ENCODE data around the gene EFNA3. TPM values are rescaled to one million over a fixed set of nuclear protein-coding genes. Genes with fewer than 3 reads are reported as not detected.

The EFNA3 gene
- total and polyA plus RNA-seq, 2 experiments from 2014 or later, result 10.3 to 13.6 TPM

DNA sequence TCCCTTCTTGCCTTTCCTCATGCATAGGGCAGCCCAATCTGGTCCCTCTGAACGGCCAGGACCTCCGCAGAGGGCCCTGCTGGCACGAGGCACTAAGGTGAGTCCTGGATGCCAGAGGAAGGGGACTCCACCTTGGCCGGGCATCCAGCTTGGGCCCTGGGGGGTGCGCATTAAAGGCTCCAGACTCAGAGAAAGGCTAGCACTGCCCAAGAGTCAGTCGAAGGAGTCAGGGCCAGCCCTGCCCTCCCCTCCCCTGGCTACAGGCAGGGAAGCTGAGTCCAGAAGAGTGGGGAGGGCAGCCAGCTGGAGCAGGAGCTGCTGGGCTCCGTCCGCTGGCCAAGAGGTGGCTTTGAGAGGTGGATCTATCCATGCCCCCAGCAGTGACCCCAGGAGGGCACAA, 17.9 kb upstream of the EFNA3 start:
- Histone ChIP-seq H3K79me2 (replicated peaks; ENCODE audit: insufficient read depth) (peaks cover 14% of the 10 kb centered on the region), H3K27me3 (ENCODE audit: insufficient read depth) (peaks cover 6% of the 10 kb centered on the region; the same call in 1 of the 2 replicates), H3K4me1 (ENCODE audit: insufficient read depth) (peaks cover 16% of the 10 kb centered on the region), H3K4me2 (no peak overlapping the region), H3K4me3 (no peak overlapping the region), H4K20me1 (replicated peaks; ENCODE audit: insufficient read depth) (peaks cover 12% of the 10 kb centered on the region), H3F3A (replicated peaks; ENCODE audit: low read depth) (peaks cover 16% of the 10 kb centered on the region), H2AFZ (no peak overlapping the region), H3K9me2 (ENCODE audit: insufficient read depth) (no peaks in the 10 kb centered on the region), H3K36me3 (ENCODE audit: insufficient read depth) (no peaks in the 10 kb centered on the region), H3K27ac (ENCODE audit: low read depth) (no peak overlapping the region)
- ATAC-seq, result no peak
- H3K27ac Mint-ChIP-seq, result no peak overlapping the region
- H3K4me1 Mint-ChIP-seq, result peaks cover 22% of the 10 kb centered on the region
- H3K4me3 Mint-ChIP-seq, result no peak overlapping the region
- peaks cover 10% of the 10 kb centered on the region for H3K27me3 Mint-ChIP-seq (ENCODE audit: insufficient read depth, low read depth, poor library complexity)
- no peak for DNase-seq (ENCODE audit: low spot score)
- no peaks in the 10 kb centered on the region for H3K9me3 Mint-ChIP-seq
- TF ChIP-seq ZNF114 (CRISPR knock-in tag; IDR thresholded peaks at IDR 0.05) (no peak), STAT1 (IDR thresholded peaks at IDR 0.05; ENCODE audit: unreplicated experiment) (no peak), POLR2AphosphoS5 (IDR thresholded peaks at IDR 0.05; ENCODE audit: low read depth) (no peak), ZNF331 (CRISPR knock-in tag; IDR thresholded peaks at IDR 0.05; ENCODE audit: low read depth) (no peak), JUNB (IDR thresholded peaks at IDR 0.05; ENCODE audit: unreplicated experiment) (no peak), NANOG (IDR thresholded peaks at IDR 0.05; ENCODE audit: borderline replicate concordance) (no peak), EZH2phosphoT487 (IDR thresholded peaks at IDR 0.05; ENCODE audit: unreplicated experiment) (no peak), CREB1 (CRISPR knock-in tag; IDR thresholded peaks at IDR 0.05; ENCODE audit: low read depth) (no peak), EZH2 (IDR thresholded peaks at IDR 0.05; ENCODE audit: low read depth, unreplicated experiment) (no peak)
- TF ChIP-seq, protein P1, sequence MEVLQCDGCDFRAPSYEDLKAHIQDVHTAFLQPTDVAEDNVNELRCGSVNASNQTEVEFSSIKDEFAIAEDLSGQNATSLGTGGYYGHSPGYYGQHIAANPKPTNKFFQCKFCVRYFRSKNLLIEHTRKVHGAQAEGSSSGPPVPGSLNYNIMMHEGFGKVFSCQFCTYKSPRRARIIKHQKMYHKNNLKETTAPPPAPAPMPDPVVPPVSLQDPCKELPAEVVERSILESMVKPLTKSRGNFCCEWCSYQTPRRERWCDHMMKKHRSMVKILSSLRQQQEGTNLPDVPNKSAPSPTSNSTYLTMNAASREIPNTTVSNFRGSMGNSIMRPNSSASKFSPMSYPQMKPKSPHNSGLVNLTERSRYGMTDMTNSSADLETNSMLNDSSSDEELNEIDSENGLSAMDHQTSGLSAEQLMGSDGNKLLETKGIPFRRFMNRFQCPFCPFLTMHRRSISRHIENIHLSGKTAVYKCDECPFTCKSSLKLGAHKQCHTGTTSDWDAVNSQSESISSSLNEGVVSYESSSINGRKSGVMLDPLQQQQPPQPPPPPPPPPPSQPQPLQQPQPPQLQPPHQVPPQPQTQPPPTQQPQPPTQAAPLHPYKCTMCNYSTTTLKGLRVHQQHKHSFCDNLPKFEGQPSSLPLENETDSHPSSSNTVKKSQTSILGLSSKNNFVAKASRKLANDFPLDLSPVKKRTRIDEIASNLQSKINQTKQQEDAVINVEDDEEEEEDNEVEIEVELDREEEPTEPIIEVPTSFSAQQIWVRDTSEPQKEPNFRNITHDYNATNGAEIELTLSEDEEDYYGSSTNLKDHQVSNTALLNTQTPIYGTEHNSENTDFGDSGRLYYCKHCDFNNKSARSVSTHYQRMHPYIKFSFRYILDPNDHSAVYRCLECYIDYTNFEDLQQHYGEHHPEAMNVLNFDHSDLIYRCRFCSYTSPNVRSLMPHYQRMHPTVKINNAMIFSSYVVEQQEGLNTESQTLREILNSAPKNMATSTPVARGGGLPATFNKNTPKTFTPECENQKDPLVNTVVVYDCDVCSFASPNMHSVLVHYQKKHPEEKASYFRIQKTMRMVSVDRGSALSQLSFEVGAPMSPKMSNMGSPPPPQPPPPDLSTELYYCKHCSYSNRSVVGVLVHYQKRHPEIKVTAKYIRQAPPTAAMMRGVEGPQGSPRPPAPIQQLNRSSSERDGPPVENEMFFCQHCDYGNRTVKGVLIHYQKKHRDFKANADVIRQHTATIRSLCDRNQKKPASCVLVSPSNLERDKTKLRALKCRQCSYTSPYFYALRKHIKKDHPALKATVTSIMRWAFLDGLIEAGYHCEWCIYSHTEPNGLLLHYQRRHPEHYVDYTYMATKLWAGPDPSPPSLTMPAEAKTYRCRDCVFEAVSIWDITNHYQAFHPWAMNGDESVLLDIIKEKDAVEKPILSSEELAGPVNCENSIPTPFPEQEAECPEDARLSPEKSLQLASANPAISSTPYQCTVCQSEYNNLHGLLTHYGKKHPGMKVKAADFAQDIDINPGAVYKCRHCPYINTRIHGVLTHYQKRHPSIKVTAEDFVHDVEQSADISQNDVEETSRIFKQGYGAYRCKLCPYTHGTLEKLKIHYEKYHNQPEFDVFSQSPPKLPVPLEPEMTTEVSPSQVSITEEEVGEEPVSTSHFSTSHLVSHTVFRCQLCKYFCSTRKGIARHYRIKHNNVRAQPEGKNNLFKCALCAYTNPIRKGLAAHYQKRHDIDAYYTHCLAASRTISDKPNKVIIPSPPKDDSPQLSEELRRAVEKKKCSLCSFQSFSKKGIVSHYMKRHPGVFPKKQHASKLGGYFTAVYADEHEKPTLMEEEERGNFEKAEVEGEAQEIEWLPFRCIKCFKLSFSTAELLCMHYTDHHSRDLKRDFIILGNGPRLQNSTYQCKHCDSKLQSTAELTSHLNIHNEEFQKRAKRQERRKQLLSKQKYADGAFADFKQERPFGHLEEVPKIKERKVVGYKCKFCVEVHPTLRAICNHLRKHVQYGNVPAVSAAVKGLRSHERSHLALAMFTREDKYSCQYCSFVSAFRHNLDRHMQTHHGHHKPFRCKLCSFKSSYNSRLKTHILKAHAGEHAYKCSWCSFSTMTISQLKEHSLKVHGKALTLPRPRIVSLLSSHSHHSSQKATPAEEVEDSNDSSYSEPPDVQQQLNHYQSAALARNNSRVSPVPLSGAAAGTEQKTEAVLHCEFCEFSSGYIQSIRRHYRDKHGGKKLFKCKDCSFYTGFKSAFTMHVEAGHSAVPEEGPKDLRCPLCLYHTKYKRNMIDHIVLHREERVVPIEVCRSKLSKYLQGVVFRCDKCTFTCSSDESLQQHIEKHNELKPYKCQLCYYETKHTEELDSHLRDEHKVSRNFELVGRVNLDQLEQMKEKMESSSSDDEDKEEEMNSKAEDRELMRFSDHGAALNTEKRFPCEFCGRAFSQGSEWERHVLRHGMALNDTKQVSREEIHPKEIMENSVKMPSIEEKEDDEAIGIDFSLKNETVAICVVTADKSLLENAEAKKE (CRISPR knock-in tag; IDR thresholded peaks at IDR 0.05), result no peak
- TF ChIP-seq, protein P2, sequence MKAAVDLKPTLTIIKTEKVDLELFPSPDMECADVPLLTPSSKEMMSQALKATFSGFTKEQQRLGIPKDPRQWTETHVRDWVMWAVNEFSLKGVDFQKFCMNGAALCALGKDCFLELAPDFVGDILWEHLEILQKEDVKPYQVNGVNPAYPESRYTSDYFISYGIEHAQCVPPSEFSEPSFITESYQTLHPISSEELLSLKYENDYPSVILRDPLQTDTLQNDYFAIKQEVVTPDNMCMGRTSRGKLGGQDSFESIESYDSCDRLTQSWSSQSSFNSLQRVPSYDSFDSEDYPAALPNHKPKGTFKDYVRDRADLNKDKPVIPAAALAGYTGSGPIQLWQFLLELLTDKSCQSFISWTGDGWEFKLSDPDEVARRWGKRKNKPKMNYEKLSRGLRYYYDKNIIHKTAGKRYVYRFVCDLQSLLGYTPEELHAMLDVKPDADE (IDR thresholded peaks at IDR 0.05), result no peak
- TF ChIP-seq, protein P3, sequence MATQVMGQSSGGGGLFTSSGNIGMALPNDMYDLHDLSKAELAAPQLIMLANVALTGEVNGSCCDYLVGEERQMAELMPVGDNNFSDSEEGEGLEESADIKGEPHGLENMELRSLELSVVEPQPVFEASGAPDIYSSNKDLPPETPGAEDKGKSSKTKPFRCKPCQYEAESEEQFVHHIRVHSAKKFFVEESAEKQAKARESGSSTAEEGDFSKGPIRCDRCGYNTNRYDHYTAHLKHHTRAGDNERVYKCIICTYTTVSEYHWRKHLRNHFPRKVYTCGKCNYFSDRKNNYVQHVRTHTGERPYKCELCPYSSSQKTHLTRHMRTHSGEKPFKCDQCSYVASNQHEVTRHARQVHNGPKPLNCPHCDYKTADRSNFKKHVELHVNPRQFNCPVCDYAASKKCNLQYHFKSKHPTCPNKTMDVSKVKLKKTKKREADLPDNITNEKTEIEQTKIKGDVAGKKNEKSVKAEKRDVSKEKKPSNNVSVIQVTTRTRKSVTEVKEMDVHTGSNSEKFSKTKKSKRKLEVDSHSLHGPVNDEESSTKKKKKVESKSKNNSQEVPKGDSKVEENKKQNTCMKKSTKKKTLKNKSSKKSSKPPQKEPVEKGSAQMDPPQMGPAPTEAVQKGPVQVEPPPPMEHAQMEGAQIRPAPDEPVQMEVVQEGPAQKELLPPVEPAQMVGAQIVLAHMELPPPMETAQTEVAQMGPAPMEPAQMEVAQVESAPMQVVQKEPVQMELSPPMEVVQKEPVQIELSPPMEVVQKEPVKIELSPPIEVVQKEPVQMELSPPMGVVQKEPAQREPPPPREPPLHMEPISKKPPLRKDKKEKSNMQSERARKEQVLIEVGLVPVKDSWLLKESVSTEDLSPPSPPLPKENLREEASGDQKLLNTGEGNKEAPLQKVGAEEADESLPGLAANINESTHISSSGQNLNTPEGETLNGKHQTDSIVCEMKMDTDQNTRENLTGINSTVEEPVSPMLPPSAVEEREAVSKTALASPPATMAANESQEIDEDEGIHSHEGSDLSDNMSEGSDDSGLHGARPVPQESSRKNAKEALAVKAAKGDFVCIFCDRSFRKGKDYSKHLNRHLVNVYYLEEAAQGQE (IDR thresholded peaks at IDR 0.05; ENCODE audit: unreplicated experiment), result no peak
- TF ChIP-seq, protein P4, sequence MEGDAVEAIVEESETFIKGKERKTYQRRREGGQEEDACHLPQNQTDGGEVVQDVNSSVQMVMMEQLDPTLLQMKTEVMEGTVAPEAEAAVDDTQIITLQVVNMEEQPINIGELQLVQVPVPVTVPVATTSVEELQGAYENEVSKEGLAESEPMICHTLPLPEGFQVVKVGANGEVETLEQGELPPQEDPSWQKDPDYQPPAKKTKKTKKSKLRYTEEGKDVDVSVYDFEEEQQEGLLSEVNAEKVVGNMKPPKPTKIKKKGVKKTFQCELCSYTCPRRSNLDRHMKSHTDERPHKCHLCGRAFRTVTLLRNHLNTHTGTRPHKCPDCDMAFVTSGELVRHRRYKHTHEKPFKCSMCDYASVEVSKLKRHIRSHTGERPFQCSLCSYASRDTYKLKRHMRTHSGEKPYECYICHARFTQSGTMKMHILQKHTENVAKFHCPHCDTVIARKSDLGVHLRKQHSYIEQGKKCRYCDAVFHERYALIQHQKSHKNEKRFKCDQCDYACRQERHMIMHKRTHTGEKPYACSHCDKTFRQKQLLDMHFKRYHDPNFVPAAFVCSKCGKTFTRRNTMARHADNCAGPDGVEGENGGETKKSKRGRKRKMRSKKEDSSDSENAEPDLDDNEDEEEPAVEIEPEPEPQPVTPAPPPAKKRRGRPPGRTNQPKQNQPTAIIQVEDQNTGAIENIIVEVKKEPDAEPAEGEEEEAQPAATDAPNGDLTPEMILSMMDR (conservative IDR thresholded peaks at IDR 0.05; ENCODE audit: low read depth in 2 of 2), result no peak
- peaks cover 5% of the 10 kb centered on the region; the same call in 1 of the 3 replicates for H3K36me3 Mint-ChIP-seq (ENCODE audit: low read depth)
